ENCODE data around the gene GATAD2A. TPM values are rescaled to one million over a fixed set of nuclear protein-coding genes. Genes with fewer than 3 reads are reported as not detected.

The GATAD2A gene
- total and polyA plus RNA-seq, 2 donors (not counting 1 experiment from before 2014, with no cell fraction given): 31.7 to 63.5 TPM

- H2AFZ ChIP-seq (ENCODE audit: low read length): no peak overlapping the region
- no peak overlapping the region for H3K27ac ChIP-seq (ENCODE audit: insufficient read depth, low read length)
- no peaks in the 10 kb centered on the region for H4K20me1 ChIP-seq (ENCODE audit: control insufficient read depth, extremely low read depth, insufficient read depth, low read length)
- no peaks in the 10 kb centered on the region for H3K27me3 ChIP-seq (ENCODE audit: control insufficient read depth, insufficient read depth, low read length)
- H3K36me3 ChIP-seq (ENCODE audit: control insufficient read depth, insufficient read depth, low read length): peaks cover 41% of the 10 kb centered on the region
- TF ChIP-seq CTCF (conservative IDR thresholded peaks at IDR 0.05 in 1 of 2, IDR thresholded peaks at IDR 0.05 in 1 of 2; ENCODE audit: low read depth in 1 of 2, low read length in 2 of 2): no peak
- no peak for TF ChIP-seq EZH2 (IDR thresholded peaks at IDR 0.05; ENCODE audit: low read length, missing control alignments)
- H3K4me2 ChIP-seq (ENCODE audit: extremely low read depth, insufficient read depth, low read length): no peak overlapping the region
- no peaks in the 10 kb centered on the region for H3K4me1 ChIP-seq (ENCODE audit: control insufficient read depth, extremely low read depth, insufficient read depth, low read length)
- H3K79me2 ChIP-seq (ENCODE audit: control insufficient read depth, insufficient read depth, low read length): no peaks in the 10 kb centered on the region
- H3K4me3 ChIP-seq (replicated peaks in 1 of 4; ENCODE audit: control extremely low read depth in 1 of 4, insufficient read depth in 1 of 4, low read depth in 3 of 4, low read length in 4 of 4): no peak overlapping the region
- H3K9me3 ChIP-seq (ENCODE audit: control insufficient read depth, insufficient read depth, low read depth, low read length): no peaks in the 10 kb centered on the region
- DNase-seq (ENCODE audit: low read depth in 2 of 2): no peak
- H3K9ac ChIP-seq (ENCODE audit: insufficient read depth, low read length): no peak overlapping the region
Observed at GRCh38 chr19:19499272-19499995, 94.0 kb downstream of the GATAD2A start.

GRCh38 chr19:19500975-19501644 is 95.6 kb downstream of the GATAD2A start:
- no peaks in the 10 kb centered on the region for H3K27me3 ChIP-seq (ENCODE audit: control insufficient read depth, insufficient read depth, low read length)
- no peak overlapping the region for H3K4me3 ChIP-seq (replicated peaks in 1 of 4; ENCODE audit: control extremely low read depth in 1 of 4, insufficient read depth in 1 of 4, low read depth in 3 of 4, low read length in 4 of 4)
- H3K36me3 ChIP-seq (ENCODE audit: control insufficient read depth, insufficient read depth, low read length): peaks cover 42% of the 10 kb centered on the region
- no peak overlapping the region for H3K9ac ChIP-seq (ENCODE audit: insufficient read depth, low read length)
- no peak overlapping the region for H2AFZ ChIP-seq (ENCODE audit: low read length)
- no peak overlapping the region for H3K4me2 ChIP-seq (ENCODE audit: extremely low read depth, insufficient read depth, low read length)
- H3K4me1 ChIP-seq (ENCODE audit: control insufficient read depth, extremely low read depth, insufficient read depth, low read length): no peaks in the 10 kb centered on the region
- DNase-seq (ENCODE audit: low read depth in 2 of 2): no peak
- no peak overlapping the region for H3K27ac ChIP-seq (ENCODE audit: insufficient read depth, low read length)
- no peaks in the 10 kb centered on the region for H3K79me2 ChIP-seq (ENCODE audit: control insufficient read depth, insufficient read depth, low read length)
- H3K9me3 ChIP-seq (ENCODE audit: control insufficient read depth, insufficient read depth, low read depth, low read length): no peaks in the 10 kb centered on the region
- TF ChIP-seq EZH2 (IDR thresholded peaks at IDR 0.05; ENCODE audit: low read length, missing control alignments) (no peak), CTCF (conservative IDR thresholded peaks at IDR 0.05 in 1 of 2, IDR thresholded peaks at IDR 0.05 in 1 of 2; ENCODE audit: low read depth in 1 of 2, low read length in 2 of 2) (no peak)
- H4K20me1 ChIP-seq (ENCODE audit: control insufficient read depth, extremely low read depth, insufficient read depth, low read length): no peaks in the 10 kb centered on the region

- Histone ChIP-seq H3K27ac (ENCODE audit: insufficient read depth, low read length) (no peak overlapping the region), H3K9me3 (ENCODE audit: control insufficient read depth, insufficient read depth, low read depth, low read length) (no peaks in the 10 kb centered on the region), H3K4me2 (ENCODE audit: extremely low read depth, insufficient read depth, low read length) (no peak overlapping the region), H3K4me1 (ENCODE audit: control insufficient read depth, extremely low read depth, insufficient read depth, low read length) (no peaks in the 10 kb centered on the region), H3K79me2 (ENCODE audit: control insufficient read depth, insufficient read depth, low read length) (no peaks in the 10 kb centered on the region), H3K9ac (ENCODE audit: insufficient read depth, low read length) (no peak overlapping the region), H2AFZ (ENCODE audit: low read length) (no peak overlapping the region), H4K20me1 (ENCODE audit: control insufficient read depth, extremely low read depth, insufficient read depth, low read length) (no peaks in the 10 kb centered on the region), H3K4me3 (replicated peaks in 1 of 4; ENCODE audit: control extremely low read depth in 1 of 4, insufficient read depth in 1 of 4, low read depth in 3 of 4, low read length in 4 of 4) (no peak overlapping the region), H3K27me3 (ENCODE audit: control insufficient read depth, insufficient read depth, low read length) (no peaks in the 10 kb centered on the region), H3K36me3 (ENCODE audit: control insufficient read depth, insufficient read depth, low read length) (peaks cover 37% of the 10 kb centered on the region)
- no peak for DNase-seq (ENCODE audit: low read depth in 2 of 2)
- no peak for TF ChIP-seq CTCF (conservative IDR thresholded peaks at IDR 0.05 in 1 of 2, IDR thresholded peaks at IDR 0.05 in 1 of 2; ENCODE audit: low read depth in 1 of 2, low read length in 2 of 2)
- no peak for TF ChIP-seq EZH2 (IDR thresholded peaks at IDR 0.05; ENCODE audit: low read length, missing control alignments)
Observed at GRCh38 chr19:19501798-19502197, 96.3 kb downstream of the GATAD2A start.

All from fibroblast of lung (primary cell).